GM13976 (cell line): ENCODE data around the gene CFAP251.

ENCODE experiments used
- DNase-seq: peaks from one replicate; pipeline ENCODE4 v3.0.0; 2012; ENCODE audit warnings: low spot score
- CTCF ChIP-seq: IDR thresholded peaks from 2 replicates; pipeline ENCODE4 v1.5.1; 2012; ENCODE audit warnings: borderline replicate concordance, mild to moderate bottlenecking; ENCODE audit not compliant: insufficient read depth; ENCODE audit errors: extremely low read depth, missing control alignments, control extremely low read depth
- in situ Hi-C: fragments of 300-500 bp; cut with MboI; formaldehyde crosslinking; loops from one replicate; pipeline ENCODE4 v1.12.0; 2022; ENCODE audit warnings: low sequenced_read_pairs, mixed read lengths, inconsistent platforms; ENCODE audit not compliant: unreplicated experiment

Gene CFAP251

GRCh38 chr12:122026706-122027333 lies 108.4 kb downstream of the CFAP251 start:
- in situ Hi-C loops = no loop called here
- no peak for TF ChIP-seq CTCF
- peak; percentile 24 for DNase-seq

GRCh38 chr12:122028165-122028904 lies 109.9 kb downstream of the CFAP251 start:
- DNase-seq = no peak
- no peak for TF ChIP-seq CTCF
- in situ Hi-C loops = no loop called here

GRCh38 chr12:122028905-122029560 lies 110.6 kb downstream of the CFAP251 start:
- DNase-seq = peak; percentile 86
- no peak for TF ChIP-seq CTCF
- in situ Hi-C loops = no loop called here

- in situ Hi-C loops = no loop called here
- no peak for DNase-seq
- TF ChIP-seq CTCF = no peak
Measured at GRCh38 chr12:122029620-122030423, 111.4 kb downstream of the CFAP251 start.

- DNase-seq = no peak
- TF ChIP-seq CTCF = no peak
- in situ Hi-C loops = no loop called here
Measured at GRCh38 chr12:122030424-122031035, 112.1 kb downstream of the CFAP251 start.
